NCI-H226 (cell line): ENCODE results near the gene HCRTR1.

Source experiments
- DNase-seq: peaks from one replicate; pipeline ENCODE4 v3.0.0-alpha.2; 2015

HCRTR1 gene

GRCh38 chr1:31669786-31670592 is 52.5 kb downstream of the HCRTR1 start:
- DNase-seq: peak; percentile 71

GRCh38 chr1:31670593-31670964 is 53.1 kb downstream of the HCRTR1 start:
- DNase-seq: no peak

DNA sequence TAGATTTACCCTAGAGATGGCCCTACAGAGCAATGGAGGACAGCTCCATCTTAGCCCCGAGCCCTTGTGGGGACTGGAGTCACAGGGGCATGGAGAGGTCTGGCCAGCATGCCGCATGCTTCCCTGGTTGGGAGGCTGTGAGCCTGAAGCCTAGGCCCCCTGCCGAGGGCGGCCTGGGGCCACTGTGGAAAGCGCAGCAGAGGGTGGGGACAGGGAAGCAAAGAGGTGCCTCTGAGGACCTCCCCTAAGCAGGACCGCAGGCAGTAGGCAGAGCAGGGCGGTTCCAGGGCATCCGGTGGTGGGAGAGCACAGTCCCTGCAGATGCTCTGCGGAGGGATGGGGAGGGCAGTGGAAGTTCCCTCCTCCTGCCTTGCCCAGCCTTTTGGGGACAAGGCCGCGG is 53.7 kb downstream of the HCRTR1 start:
- DNase-seq: no peak

GRCh38 chr1:31671561-31672201 is 54.2 kb downstream of the HCRTR1 start:
- DNase-seq: no peak

DNA sequence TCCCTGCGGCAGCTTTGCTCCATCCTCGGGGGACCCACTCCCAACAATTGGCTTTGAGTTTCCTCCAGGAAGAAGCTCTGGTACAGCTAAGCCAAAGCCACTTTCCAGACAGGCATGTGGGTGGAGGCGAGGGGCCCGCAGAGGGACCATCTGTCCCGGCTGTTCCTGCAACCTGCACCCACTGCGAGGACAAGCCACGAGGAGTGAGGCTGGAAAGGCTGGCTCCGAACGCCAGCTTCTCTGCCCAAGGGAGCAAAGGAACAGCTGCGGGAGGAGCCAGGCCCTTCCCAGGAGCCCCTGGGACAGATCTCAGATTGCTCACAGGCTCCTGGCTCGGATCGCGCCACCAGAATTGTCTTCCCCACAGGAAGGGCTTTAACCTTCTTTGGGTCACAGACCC is 55.5 kb downstream of the HCRTR1 start:
- DNase-seq: no peak

DNA sequence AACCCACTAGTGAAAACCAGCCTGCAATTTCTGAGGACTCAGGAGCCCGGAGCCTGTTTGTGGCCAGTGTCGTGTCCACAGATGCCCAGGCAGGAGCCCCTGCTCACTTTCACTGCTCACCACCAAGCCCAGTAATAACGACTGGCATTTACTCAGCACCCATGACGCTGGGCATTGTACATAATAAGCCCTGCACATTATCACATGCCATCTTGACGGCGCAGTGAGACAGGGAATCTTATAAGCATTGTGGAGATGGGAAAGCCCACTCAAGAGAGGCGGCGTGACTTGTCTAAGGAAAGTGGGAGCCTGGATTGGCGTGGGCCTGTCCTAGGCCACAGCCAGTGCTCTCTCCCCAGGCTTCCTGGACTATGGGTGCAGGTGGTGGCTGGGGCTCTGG is 55.9 kb downstream of the HCRTR1 start:
- DNase-seq: no peak

GRCh38 chr1:31674626-31675025 is 57.1 kb downstream of the HCRTR1 start:
- peak; percentile 73 for DNase-seq

DNA sequence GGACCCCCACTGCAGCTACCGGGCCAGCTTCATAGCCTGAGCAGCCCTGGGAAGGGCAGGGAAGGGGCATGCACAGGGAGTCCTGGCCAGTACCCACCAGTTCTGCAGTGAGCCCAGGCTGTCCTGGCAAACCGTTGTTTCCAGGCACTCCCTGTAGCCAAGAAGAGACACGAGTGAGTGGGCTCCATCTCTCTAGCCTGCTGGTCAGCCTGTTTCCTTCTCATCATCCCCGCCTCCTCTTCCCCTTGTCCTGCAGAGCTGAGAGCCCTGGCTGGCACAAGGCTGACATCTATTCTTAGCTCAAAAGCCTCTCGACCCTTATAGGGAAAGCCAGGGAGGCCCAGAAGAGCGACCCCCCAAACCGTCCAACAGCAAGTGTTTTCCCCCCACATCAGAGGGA is 57.7 kb downstream of the HCRTR1 start:
- DNase-seq: no peak

DNA sequence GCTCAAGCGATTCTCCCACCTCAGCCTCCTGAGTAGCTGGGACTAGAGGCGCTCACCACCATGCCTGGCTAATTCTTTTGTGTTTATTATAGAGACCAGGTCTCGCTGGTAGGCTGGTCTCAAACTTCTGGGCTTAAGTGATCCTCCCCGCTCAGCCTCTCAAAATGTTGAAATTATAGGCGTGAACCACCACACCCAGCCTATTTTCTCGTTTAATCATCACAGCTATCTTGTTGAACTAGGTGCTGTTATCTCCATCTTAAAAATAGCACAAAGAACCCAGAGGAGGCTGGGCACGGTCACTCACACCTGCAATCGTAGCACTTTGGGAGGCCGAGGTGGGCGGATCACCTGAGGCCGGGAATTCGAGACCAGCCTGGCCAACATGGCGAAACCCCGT is 58.3 kb downstream of the HCRTR1 start:
- no peak for DNase-seq
